ENCODE results near the gene CRYAB.
A peak's percentile ranks its signal among the peaks of the same experiment; 100 is the strongest.

CRYAB gene, protein sequence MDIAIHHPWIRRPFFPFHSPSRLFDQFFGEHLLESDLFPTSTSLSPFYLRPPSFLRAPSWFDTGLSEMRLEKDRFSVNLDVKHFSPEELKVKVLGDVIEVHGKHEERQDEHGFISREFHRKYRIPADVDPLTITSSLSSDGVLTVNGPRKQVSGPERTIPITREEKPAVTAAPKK

DNA sequence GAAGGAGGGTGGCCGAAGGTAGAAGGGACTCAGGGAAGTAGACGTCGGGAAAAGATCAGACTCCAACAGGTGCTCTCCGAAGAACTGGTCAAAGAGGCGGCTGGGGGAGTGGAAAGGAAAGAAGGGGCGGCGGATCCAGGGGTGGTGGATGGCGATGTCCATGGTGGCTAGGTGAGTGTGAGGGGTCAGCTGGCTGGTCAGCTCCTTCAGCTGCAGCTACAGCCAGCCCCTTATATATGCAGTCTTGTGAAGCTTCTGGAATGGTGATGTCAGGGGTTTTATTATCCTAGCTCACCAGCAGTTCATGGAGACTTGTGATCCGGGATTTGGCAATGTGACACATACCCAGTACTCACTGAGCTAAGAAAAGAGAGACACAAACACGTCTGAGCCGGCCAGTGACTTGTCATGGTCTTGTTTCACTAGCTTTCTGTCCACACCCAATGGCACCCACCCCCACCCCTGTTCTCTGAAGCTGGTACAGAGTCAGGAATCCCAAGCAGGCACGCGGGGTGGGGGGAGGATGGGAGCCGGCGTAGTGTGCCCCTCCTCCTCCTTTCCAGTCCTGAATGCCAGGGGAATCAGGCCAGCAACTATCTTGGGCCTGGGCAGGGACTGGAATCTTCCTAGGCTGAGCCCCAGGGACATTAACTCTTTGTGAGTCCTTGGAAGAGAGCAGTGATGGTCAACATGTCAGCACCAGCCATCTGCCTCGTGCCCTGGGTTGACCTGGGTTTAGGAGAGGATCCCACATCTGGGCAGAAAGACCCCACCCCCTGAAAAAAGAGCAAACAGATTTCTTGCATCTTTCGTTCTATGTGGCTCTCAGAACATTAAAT is at the start of gene CRYAB:
Gene CRYAB, minus strand, starts transcription at position 208 of the 839 bp plus-strand sequence. Its CDS starts 46 bp downstream, at position 162.
- DNase-seq: no peak

DNA sequence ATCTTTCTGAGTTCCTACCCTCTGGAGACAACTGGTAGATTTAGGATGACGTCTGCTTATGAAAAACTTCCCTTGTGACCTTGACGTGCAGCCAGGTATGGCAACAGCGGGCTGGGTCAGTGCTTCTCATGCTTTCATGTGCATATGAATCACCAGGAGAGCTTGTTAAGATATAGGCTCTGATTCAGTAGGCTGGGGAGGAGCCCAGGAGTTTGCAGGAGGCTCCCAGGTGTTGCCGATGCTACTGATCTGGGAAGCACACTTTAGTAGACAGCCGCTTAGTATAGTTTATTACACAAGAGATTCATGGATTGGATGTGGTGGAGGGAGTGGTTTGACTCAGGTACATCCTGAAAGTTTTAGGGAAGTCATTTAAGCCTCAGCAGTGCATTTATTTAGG is 49.3 kb upstream of the CRYAB start:
- no peak for DNase-seq

DNA sequence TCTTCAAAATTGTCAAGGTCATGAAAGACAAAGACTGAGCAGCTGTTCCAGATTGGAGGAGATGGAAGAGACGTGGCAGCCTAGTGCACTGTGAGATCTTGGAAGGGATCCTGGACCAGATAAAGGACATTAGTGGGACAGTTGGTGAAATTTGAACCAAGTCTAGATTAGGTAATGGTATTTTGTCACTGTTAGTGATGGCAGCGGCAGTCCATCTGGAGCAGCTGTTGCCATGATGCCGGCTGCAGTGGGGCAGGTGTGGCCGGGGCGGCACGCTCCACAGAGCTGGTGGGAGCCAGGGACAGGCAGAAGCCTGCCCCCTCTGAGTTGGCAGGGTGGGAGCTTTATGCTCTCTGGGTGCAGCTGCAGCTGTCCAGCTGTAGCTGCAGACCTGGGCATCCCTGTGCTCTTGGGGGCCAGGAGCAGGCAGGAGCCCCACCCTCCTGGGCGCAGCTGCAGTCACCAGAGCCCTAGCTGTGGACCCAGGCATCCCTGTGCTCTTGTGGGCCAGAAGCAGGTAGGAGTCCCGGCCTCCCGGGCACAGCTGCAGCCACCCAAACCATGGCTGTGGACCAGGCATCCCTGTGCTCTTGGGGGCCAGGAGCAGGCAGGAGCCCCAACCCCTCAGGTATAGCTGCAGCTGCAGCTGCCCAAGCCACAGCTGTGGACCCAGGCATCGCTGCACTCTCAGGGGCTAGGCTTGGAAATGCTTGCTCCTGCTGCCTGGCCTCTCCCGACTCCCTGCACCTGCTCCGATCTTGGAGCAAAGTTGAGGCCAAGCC is 46.3 kb upstream of the CRYAB start:
- peak; percentile 76 for DNase-seq

DNA sequence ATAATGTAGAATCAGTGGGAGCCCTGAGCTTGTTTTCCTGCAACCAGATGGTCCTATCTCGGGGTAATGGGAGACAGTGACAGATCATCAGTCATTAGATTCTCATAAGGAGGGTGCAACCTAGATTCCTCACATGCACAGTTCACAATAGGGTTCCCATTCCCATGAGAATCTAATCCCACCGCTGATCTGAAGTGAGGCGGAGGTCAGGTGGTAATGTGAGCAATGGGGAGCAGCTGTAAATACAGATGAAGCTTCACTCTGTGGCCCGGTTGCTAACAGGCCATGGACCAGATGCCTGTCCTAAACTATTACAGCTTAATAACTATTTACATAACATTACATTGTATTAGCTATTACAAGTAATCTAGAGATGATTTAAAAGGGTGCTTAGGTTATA is 42.6 kb upstream of the CRYAB start:
- DNase-seq: peak; percentile 35

DNA sequence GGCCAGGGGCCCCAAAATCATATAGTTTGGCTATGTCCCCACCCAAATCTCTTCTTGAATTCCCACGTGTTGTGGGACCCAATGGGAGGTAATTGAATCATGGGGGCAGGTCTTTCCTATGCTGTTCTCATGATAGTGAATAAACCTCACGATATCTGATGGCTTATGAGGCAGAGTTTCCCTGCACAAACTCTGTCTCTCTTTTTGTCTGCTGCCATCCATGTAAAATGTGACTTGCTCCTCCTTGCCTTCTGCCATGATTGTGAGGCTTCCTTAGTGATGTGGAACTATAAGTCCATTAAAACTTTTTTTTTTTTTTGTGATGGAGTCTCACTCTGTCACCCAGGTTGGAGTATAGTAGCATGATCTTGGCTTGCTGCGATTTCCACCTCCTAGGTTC is 40.0 kb upstream of the CRYAB start:
- no peak for DNase-seq

DNA sequence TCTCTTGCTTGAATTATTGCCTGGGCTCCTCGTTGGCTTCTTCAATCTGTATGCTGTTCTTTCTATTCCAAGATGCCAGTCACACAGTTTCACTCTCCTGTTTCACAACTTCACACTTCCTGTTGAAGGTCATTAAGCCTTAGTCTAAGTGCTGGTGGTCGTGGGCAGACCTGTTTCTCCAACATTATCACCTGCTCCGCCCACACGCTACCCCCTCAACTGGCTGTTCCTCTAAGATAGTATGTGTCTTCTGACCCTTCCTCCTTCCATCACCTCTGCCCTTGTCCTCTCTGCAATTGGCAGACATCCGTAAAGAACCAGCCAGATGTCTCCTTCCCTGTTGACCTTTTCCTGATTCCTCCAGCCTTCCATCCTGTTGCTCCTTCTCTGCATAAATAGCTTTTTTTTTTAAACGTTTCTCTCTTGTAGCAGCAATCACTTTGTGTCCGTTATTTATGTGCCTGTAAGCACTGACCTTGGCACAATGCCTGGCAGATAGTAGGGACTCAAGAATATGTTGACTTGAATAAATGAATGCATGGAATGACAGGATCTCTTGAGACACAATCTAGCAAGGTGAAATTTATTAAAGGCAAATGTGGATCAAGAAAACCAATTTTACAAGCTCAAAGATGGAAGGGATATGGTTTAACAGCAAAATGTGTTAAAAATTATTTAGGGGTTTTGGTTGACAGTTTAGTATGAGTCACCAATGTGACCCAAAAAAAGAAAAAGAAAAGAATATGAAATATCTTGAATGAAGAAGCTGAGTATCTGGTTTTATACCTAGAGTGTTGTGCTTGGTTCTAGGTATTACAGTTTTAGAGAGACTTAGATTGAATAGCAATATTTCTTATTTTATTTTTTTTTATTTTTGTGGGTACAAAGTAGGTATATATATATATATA is 38.2 kb upstream of the CRYAB start:
- DNase-seq: no peak

DNA sequence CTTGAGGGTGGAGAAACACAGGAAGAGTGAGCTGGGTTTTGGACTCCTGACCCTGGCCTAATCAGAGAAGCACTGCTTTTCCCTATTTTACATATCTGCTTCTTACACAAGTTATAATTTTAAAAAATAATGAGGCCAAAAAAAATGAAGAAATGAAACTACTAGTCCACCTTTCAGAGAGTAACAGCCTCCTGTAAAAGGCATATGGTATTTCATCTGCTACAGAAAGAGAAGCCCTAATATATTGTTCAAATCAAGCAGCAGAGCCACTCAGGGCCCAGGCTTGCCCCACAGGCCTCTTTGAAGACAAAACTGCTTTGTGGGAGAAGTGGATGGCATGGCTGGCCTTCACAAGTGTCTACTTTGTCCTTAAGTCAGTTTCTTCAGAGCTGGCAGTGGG is 35.6 kb upstream of the CRYAB start:
- DNase-seq: no peak

DNA sequence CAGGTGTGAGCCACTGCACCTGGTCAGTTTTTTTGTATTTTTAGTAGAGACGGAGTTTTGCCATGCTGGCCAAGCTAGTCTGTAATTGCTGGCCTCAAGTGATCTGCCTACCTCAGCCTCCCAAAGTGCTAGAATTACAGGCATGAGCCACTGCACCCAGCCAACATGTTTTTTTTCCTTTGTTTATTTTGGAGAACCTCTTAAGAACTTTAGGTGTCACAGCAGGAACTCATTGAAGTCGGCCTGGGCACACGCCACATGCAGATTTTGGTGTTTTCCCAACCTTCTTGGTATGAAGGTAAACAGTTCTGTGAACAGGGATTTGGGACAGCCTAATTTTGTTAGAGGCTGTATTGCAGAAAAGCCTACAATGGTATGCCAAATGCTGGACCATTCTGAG is 34.9 kb upstream of the CRYAB start:
- DNase-seq: no peak

DNA sequence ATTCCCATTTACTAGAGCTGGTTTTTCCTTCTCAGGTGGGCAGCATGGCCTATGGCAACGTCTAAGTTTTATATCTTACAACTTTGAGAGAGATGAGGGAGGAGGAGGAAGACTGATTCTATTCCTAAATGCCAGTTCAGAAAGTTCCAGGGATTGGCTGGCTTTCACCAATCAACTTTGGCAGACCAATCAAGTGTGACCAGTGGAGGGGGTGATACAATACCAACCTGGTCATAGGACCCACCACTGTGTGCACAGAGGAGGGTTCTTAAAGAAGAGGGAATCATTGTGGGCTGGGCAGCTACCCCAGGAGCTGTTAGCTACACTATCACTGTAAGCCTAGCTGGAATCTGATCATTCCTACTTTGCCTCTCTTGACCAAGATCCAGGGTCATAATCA is 33.6 kb upstream of the CRYAB start:
- DNase-seq: no peak

DNA sequence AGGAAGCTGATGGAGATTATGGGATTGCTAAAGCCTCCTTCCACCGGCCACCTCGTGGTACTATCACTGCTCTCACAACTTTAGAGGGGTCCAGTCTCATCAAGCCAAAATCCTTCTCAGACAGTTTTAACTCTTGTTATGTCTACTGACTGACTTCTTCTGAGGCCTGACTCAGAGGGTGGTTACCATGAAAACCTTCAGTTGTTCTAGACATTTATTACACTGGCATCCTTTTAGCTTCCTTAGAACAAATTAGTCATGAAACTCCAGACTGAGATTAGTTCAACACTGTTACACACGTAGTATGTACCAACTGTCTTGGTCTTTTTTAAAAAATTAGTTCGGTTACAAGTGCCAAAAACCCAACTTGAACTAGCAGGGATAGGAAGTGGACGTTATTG is 33.1 kb upstream of the CRYAB start:
- DNase-seq: no peak

DNA sequence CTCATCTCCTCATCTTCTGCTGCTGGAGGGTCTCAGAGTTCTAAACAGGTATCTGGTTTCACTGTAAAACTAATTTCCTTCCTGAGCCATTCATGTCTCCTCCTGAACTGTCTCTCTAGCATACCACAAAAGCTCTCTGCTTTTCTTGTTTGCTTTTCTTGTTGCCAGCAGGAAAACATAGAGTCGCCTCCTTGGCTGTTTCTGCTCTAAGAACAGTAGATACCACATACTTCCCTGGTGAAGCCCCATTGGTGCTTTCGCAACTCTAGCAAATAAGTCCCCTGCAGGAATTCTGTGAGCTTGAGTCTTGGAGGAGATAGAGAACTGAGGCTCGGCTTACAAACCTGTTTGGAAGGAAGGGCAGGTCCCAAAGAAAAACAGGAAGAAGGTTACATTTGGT is 32.6 kb upstream of the CRYAB start:
- DNase-seq: no peak

DNA sequence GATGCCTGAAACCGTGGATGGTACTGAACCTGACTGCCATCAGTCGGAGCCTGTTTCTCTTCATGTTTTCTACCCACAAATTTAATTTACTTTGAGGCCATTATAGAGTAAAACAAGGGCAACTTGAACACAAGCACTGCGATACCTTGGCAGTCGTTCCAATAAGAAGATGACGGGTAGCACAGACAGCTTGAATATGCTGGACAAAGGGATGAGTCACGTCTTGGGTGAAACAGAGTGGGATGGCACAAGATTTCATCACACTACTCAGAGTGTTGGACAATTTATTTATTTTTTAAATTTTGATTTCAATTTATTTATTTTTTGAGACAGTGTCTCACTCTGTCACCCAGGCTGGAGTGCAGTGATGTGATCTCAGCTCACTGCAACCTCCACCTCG is 31.3 kb upstream of the CRYAB start:
- no peak for DNase-seq

DNA sequence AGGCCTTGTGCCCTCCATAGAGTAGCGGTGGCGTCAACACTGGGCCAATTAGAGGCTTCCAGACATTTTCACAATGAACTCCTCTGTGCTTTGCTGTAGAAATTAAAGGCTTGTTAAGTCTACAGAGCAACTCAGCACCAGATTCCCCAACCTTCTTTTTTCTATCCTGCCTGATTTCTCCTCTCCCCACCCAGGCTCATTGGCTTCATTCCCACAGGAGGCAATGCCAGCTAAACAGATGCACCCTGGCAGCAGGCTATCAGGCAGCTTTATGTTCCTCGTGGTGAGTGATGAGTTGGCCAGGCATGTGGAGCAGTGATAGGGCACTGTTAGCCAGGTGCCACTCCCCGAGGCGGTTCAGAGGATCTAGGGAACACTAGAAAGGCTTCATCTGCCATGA is 30.4 kb upstream of the CRYAB start:
- DNase-seq: peak; percentile 64

DNA sequence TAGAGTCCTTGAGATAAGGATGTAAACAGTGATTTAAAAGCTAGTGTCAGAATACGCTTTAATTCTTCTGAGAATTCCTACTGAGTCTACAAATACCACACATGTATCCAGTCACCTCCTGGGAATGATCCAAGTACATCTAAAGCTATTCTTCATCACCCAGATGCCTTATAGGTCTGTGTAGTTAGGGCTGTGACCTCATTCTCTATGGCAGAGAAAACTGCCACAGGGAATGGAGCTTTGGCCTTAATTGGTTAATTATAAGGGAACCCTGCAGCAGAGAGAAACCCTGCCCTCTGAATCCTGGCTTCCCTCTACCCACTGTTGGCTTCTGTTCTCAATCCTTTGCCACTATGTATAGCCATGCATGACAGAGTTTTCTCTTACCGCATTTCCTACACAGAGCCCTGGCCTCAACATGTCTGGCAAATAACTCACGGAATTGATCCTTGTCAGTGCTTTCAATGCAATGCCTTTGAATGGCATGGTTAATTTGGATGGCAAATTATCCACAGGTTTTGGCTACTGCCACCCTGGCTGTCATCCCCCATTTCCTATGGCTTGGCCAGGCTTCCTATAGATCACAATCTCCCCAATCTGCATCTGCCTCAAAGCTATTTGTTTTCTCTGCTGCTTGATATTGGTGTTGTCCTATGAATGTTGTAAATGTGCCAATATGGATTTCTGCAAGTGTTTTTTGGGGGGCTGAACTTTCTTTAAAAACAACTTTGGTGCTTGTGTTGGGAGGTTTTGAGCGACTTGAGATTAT is 28.4 kb upstream of the CRYAB start:
- DNase-seq: no peak

DNA sequence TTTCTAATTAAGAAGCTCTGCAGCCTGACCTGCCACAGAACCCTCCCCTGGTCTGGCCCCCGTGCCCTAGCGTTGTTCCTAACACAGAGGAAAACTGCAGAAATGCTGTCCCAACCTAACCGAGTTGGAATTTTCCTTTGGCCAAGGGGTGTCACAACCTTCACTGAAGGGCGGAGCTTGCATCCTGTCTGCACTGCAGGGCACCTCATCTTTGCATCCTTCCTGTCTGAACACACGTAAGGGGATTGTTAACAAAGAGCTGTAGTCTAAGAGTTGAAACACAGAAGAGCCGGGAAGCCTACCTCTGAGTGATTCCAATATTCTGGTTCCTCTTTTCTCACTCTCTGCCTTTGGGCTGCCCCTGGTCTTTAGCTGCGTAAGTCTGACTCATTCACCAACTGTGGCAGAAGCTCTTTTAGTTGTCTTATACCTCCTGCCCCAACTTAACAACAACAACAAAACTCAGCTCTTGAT is 27.2 kb upstream of the CRYAB start:
- no peak for DNase-seq

DNA sequence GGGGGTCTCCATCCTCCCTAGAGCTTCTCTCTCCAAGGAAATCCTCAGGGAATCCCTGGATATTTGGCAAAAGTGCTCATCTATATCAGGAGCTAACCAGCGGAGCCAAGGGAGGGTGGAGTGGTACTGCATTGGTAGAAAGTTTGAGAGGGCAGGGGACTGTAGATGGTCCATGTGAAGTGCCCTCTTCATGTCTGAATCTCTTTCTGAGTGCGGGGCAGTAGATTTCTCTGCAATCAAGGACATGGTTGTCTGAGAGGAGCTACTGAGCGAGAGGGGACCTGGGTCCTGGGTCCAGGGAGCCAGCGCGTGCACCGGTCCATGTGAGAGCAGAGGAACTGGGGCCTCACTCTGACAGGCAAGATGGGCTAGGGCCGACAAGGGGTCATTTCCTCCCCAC is 26.3 kb upstream of the CRYAB start:
- no peak for DNase-seq

DNA sequence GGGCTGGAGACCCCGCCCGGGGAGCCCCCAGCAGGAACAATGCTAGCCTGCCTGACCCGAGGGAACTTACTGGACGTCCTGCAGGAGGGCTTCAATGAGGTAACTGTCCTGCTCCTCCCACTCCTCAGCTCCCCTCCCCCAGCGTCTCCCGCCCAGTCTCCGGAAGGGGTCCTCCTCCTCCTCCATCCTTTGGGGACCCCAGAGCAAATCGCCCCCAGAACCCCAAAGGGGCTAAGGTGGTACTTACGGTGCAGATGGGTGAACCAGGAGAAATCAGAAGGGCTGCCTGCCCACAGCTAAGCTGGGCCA is 25.8 kb upstream of the CRYAB start:
- DNase-seq: no peak

DNA sequence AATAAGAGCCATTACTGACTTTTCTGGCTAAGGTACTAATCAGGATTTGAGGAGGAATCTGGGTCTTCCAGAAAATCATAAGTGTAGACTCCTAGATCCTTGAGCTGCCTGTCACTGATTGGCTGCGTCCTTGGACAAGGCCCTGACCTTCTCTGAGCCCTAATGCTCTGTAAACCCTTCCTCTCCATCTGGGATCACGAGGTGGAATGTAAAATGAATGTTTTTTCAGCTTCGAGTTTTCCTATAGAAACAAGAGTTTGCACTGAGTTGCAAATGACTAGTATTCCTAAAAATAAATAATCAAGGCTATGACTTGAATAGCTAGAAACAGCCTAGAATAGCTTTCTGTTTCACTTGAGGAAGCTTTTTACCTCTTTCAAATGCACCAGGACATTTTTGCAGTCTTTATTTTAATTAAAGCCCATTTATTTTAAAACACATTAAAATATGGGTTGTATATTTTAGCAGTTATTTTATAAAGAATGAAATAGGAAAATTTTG is 24.5 kb upstream of the CRYAB start:
- no peak for DNase-seq

DNA sequence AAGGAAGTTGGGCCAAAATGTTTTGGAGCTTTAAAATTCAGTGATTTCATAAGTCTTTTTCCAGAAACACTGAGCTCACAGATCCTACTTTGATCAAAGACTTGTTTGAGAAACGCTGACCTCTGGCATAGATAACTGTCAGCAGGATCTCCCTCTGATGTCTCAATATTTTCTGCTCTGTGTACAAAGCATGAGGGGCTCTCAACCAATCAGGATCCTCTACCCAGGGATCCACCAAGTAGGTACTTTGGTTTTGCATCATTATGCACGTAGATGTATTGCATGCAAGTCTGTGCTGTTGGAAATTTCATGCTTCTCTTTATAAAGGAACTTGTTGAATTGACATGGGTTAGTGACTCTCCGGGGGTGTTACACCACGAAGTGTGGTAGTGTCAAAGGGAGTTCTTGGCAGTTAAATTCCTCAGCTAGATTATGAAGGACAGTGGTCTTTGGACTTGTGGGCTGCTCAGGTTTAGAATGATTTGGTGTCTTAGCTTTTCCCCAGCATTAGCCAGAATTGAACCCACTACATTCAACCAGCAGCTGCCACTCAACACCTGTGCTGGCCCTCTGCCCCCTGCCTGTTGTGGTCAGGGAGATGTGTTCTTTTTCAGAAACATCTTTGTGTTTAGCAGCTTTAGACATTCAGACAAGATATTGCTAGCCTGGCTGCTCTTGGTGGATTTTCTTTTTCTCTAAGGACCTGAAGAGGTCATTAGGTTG is 23.9 kb upstream of the CRYAB start:
- DNase-seq: no peak

DNA sequence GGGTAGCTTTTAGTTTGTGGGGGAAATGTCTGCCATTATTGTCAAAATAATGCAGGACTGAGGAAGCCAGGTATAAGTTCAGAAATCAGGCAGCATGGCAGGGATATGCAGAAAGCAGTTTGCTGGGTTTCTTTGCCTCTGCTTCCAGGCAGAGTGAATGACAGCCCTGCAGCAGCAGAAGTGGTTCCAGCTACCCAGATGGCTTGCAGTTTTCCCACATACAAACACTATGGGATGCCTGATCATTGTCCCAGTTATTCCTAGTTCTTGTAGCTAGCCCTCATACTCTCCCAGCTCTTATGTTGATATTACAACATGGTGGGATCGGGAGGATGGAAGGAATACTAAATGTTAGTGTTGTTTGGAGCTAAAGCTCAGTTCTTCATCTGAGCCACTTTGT is 22.7 kb upstream of the CRYAB start:
- no peak for DNase-seq

DNA sequence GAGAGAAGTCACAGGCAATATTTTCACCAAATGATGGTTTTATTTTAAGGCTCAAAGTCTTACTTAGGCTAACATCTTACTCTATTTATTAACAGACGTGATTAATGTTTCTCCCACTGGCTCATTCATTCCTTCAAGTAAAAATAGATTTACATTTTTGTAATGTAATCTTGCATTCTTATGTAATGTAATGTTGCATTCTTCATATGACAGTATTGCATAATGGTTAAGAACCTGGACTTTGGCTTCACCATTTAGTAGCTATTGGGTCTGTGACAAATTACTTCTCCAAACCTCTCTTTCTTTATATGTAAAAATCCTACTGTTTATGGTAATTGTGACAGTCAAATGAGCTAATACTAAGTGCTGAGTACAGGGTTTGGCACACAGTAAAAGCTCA is 22.3 kb upstream of the CRYAB start:
- no peak for DNase-seq

Measured in NCI-H2171 (cell line).